ENCODE measurements around the gene B3GAT2. TPM values are rescaled to one million over a fixed set of nuclear protein-coding genes. Genes with fewer than 3 reads are reported as not detected.

Gene B3GAT2
- total and polyA plus RNA-seq, 12 donors, result under 0.01 to 0.14 (median 0.03) TPM; not detected in 6

DNA sequence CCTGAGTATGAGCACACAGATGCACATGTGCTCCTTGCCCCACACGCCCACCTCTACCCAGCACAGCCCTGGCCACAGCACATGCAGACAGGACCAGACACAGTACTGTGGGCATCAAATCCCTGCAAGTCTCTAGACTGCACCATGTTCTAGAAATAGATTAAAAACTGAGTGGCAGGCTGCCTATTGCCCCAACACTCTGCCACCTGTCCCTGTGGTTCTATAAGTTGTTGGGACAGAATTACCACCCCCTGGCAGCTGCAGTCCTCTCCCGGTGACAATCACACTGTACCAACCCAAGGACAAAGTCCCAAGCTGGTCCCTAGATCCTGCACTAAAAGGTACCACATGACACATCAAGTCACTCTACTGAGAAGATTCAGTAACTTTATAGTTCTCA is 70.2 kb downstream of the B3GAT2 start:
- Histone ChIP-seq H3K27ac (no peak overlapping the region), H3K9me3 (replicated peaks in 1 of 3) (no peaks in the 10 kb centered on the region), H3K4me1 (replicated peaks in 1 of 2) (no peaks in the 10 kb centered on the region), H3K4me3 (no peak overlapping the region), H3K27me3 (no peaks in the 10 kb centered on the region), H3K36me3 (replicated peaks in 1 of 2) (no peaks in the 10 kb centered on the region)
- intact Hi-C loops (cut with DNase I), result loop anchor here in 1 of 2 donors (5.0 kb wide), 1 partner anchor 184 kb away; no protein-coding TSS in a partner anchor
- DNase-seq, result no peak
- no peak for TF ChIP-seq POLR2A (IDR thresholded peaks at IDR 0.05)
- TF ChIP-seq, protein P1, sequence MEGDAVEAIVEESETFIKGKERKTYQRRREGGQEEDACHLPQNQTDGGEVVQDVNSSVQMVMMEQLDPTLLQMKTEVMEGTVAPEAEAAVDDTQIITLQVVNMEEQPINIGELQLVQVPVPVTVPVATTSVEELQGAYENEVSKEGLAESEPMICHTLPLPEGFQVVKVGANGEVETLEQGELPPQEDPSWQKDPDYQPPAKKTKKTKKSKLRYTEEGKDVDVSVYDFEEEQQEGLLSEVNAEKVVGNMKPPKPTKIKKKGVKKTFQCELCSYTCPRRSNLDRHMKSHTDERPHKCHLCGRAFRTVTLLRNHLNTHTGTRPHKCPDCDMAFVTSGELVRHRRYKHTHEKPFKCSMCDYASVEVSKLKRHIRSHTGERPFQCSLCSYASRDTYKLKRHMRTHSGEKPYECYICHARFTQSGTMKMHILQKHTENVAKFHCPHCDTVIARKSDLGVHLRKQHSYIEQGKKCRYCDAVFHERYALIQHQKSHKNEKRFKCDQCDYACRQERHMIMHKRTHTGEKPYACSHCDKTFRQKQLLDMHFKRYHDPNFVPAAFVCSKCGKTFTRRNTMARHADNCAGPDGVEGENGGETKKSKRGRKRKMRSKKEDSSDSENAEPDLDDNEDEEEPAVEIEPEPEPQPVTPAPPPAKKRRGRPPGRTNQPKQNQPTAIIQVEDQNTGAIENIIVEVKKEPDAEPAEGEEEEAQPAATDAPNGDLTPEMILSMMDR (IDR thresholded peaks at IDR 0.05), result no peak
- 66 to 82% (median 73%) methylated on average over 2 of the region's 2 CpGs for WGBS, 4 donors

DNA sequence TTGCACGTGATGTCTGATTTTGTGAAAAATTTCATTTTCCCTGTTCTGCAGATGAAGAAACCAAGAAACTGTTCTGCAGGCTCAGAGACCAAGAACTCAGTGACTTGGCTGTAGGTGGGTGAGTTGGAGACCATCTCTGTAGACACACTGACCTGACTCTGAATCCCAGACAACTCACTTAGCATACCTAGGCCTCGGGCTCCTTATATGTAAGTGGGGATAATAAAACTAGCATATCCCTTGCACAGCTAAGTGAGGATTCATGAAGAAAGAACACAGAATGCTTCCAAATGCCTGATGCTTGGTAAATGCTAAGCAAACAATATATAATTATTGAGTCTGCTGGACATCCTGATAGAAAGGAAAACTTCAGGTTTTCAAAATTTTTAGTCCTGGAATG is 70.8 kb downstream of the B3GAT2 start:
- no peaks in the 10 kb centered on the region for H3K27me3 ChIP-seq
- DNase-seq, result no peak
- H3K9me3 ChIP-seq (replicated peaks in 1 of 3), result no peaks in the 10 kb centered on the region
- H3K4me3 ChIP-seq, result no peak overlapping the region
- H3K36me3 ChIP-seq (replicated peaks in 1 of 2), result no peaks in the 10 kb centered on the region
- intact Hi-C loops (cut with DNase I), result loop anchor here in 1 of 2 donors (5.0 kb wide), 1 partner anchor 184 kb away; no protein-coding TSS in a partner anchor
- no peak for TF ChIP-seq POLR2A (IDR thresholded peaks at IDR 0.05)
- TF ChIP-seq, protein P1 (IDR thresholded peaks at IDR 0.05), result no peak
- no peak overlapping the region for H3K27ac ChIP-seq
- 77 to 88% (median 87%) methylated on average over 2 of the region's 2 CpGs for WGBS, 4 donors
- H3K4me1 ChIP-seq (replicated peaks in 1 of 2), result no peaks in the 10 kb centered on the region

DNA sequence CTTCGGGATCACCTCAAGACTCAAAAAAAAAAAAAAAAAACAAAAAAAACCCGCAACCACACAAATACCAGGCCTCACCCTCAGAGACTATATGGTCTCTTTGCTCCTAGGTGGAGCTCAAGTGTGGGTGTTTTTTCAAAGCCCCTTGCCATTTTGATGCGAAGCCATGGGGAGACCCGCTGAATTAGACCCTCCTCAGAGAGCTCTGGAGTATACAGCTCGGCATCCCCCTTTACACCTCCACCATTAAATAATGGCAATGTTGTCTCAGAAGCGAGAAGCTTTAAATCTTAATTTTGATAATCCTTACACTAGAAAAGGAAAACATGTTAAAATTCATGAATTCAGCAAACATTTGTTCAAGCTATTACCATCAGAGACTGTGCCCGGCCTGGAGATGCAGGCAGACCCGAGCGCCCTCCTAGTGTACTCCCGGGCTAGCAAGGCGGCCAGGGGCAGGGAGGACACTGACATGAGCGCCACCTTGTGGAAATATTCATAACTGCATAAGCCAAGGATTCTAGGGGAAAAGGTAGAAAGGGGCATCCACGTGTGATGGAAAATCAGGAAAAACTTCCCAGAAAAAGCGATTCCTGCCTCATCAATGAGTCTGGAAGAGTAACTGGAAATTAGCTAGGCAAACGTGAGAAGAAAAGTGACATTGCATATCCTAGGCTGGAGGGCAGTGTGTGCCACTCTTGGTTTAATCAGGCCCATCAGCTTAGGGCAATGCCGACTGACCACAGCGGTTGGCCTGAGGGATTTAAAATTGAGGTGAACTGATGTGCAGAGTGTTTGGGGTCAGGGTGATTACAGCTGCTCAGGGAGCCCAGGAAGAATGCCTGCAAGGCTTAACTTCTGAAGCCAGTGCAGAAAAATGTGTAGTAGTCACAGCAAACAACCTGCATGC is 72.5 kb downstream of the B3GAT2 start:
- Histone ChIP-seq H3K27ac (no peak overlapping the region), H3K9me3 (replicated peaks in 1 of 3) (no peaks in the 10 kb centered on the region), H3K4me1 (replicated peaks in 1 of 2) (no peaks in the 10 kb centered on the region), H3K36me3 (replicated peaks in 1 of 2) (no peaks in the 10 kb centered on the region), H3K4me3 (no peak overlapping the region), H3K27me3 (no peaks in the 10 kb centered on the region)
- peak; percentile 44 to 78 (median 67) for DNase-seq
- intact Hi-C loops (cut with DNase I), result loop anchor here in 1 of 2 donors (2.0 kb wide), 1 partner anchor 178 kb away; no protein-coding TSS in a partner anchor
- no peak for TF ChIP-seq POLR2A (IDR thresholded peaks at IDR 0.05)
- TF ChIP-seq, protein P1 (IDR thresholded peaks at IDR 0.05), result peak; percentile 88 to 98 (median 91)
- 36 to 40% (median 39%) methylated on average over 17 of the region's 17 CpGs for WGBS, 4 donors

DNA sequence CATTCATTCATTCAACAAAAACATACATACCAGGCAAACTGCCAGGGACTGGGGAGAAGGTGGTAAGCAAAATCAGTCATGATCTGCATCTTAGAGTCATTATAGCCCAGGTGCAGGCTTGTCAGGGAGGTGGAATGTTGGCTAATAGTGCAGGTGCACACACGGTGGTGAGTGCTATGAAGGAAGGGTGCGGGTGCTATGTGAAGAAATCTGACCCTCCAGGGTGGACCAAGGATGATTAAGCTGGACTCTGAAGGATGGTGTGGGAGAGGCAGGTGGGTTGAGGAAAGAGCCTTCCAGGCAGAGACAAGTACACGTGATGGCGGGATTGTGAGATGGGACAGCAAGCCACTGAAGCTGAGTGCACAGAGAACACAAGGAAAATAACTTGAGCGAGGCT is 77.4 kb downstream of the B3GAT2 start:
- H3K27me3 ChIP-seq, result no peaks in the 10 kb centered on the region
- H3K4me3 ChIP-seq, result no peak overlapping the region
- H3K27ac ChIP-seq, result no peak overlapping the region
- no peaks in the 10 kb centered on the region for H3K4me1 ChIP-seq (replicated peaks in 1 of 2)
- WGBS, 4 donors, result 80 to 85% (median 84%) methylated on average over 5 of the region's 5 CpGs
- intact Hi-C loops (cut with DNase I), result no loop called here
- H3K9me3 ChIP-seq (replicated peaks in 1 of 3), result no peaks in the 10 kb centered on the region
- no peaks in the 10 kb centered on the region for H3K36me3 ChIP-seq (replicated peaks in 1 of 2)
- no peak for TF ChIP-seq POLR2A (IDR thresholded peaks at IDR 0.05)
- TF ChIP-seq, protein P1 (IDR thresholded peaks at IDR 0.05), result no peak
- no peak for DNase-seq

Data from adrenal gland (tissue), 12 donors.